BJ (cell line): ENCODE measurements around the gene RIC1. TPM values are rescaled to one million over a fixed set of nuclear protein-coding genes. Genes with fewer than 3 reads are reported as not detected.

ENCODE experiments used
- CTCF ChIA-PET: fragments of 350-600 bp; formaldehyde crosslinking; extraction: SDS; loops from one replicate; lab custom pipeline; 2021; ENCODE audit warnings: antibody characterized with exemption, inconsistent platforms; lab: Yijun Ruan, JAX
- POLR2A ChIA-PET: fragments of 300-600 bp; sonication (Branson Sonifier 250); formaldehyde crosslinking; extraction: SDS; loops from one replicate; lab custom pipeline; 2021; ENCODE audit warnings: antibody characterized with exemption; lab: Charles Lee
- DNase-seq: peaks from one replicate; pipeline ENCODE4 v3.0.0-alpha.2; 2011; ENCODE audit warnings: low read depth
- H3K27me3 ChIP-seq: 2 replicates; pipeline ENCODE4 v1.6.0; 2011; ENCODE audit warnings: low read length; ENCODE audit not compliant: control insufficient read depth, insufficient read depth
- H3K36me3 ChIP-seq: 2 replicates; pipeline ENCODE4 v1.5.1; 2011; ENCODE audit warnings: low read length; ENCODE audit not compliant: control insufficient read depth, insufficient read depth
- H3K4me3 ChIP-seq: 2 replicates; pipeline ENCODE4 v1.5.1; 2011; ENCODE audit warnings: low read depth, mild to moderate bottlenecking, control low read depth, low read length
- CTCF ChIP-seq: IDR thresholded peaks from 2 replicates; pipeline ENCODE4 v1.5.1; 2011; ENCODE audit warnings: low read depth, mild to moderate bottlenecking, control low read depth, inconsistent platforms, low read length, moderate library complexity; ENCODE audit not compliant: insufficient read depth
- polyA plus RNA-seq: library from polyadenylated mRNA; depleted of rRNA; stranded (reverse); fragments of >200 nt; gene quantifications from 2 replicates; pipeline ENCODE4 v1.2.3, GENCODE V29; 2011

Gene RIC1
- polyA plus RNA-seq, 1 experiment = 52.3 TPM

GRCh38 chr9:5743109-5743508 is 114.2 kb downstream of the RIC1 start:
- CTCF ChIA-PET = no interaction called here

GRCh38 chr9:5748438-5748837 is 119.5 kb downstream of the RIC1 start:
- DNase-seq = no peak
- POLR2A ChIA-PET = no interaction called here
- CTCF ChIA-PET = interaction anchor here (1.1 kb wide), 1 partner anchor 12 kb away, joined by 3 read pairs; no protein-coding TSS in a partner anchor
- H3K27me3 ChIP-seq = no peaks in the 10 kb centered on the region
- H3K36me3 ChIP-seq = peaks cover 7% of the 10 kb centered on the region
- no peak for TF ChIP-seq CTCF
- H3K4me3 ChIP-seq = no peak overlapping the region

More at GRCh38 chr9:5743109-5743508, 114.2 kb downstream of the RIC1 start:
- no peaks in the 10 kb centered on the region for H3K27me3 ChIP-seq
- H3K36me3 ChIP-seq = peaks cover 12% of the 10 kb centered on the region
- H3K4me3 ChIP-seq = no peak overlapping the region
- TF ChIP-seq CTCF = no peak
- POLR2A ChIA-PET = interaction anchor here (0.7 kb wide), 1 partner anchor 262 kb away, joined by 8 read pairs; no protein-coding TSS in a partner anchor
- no peak for DNase-seq

- no peak for TF ChIP-seq CTCF
- ChIA-PET CTCF (interaction anchor here (0.6 kb wide), 1 partner anchor 75 kb away, joined by 3 read pairs; no protein-coding TSS in a partner anchor), POLR2A (no interaction called here)
- H3K27me3 ChIP-seq = no peaks in the 10 kb centered on the region
- H3K36me3 ChIP-seq = peaks cover 5% of the 10 kb centered on the region
- H3K4me3 ChIP-seq = no peak overlapping the region
- DNase-seq = no peak
Measured at GRCh38 chr9:5749306-5749705, 120.4 kb downstream of the RIC1 start.

GRCh38 chr9:5750569-5750968 is 121.7 kb downstream of the RIC1 start:
- no peaks in the 10 kb centered on the region for H3K27me3 ChIP-seq
- no peak for TF ChIP-seq CTCF
- no peak overlapping the region for H3K4me3 ChIP-seq
- ChIA-PET POLR2A (no interaction called here), CTCF (interaction anchor here (1.2 to 1.9 kb wide), 2 partner anchors 9 to 15 kb away, joined by 4 to 5 read pairs; no protein-coding TSS in a partner anchor)
- no peak for DNase-seq
- H3K36me3 ChIP-seq = peaks cover 5% of the 10 kb centered on the region

GRCh38 chr9:5756633-5757032 is 127.7 kb downstream of the RIC1 start:
- POLR2A ChIA-PET = no interaction called here
- peaks cover 7% of the 10 kb centered on the region for H3K36me3 ChIP-seq
- CTCF ChIA-PET = interaction anchor here (0.6 kb wide), 1 partner anchor 33 kb away, joined by 3 read pairs; no protein-coding TSS in a partner anchor
- no peak overlapping the region for H3K4me3 ChIP-seq
- no peak for TF ChIP-seq CTCF
- H3K27me3 ChIP-seq = no peaks in the 10 kb centered on the region
- DNase-seq = no peak
